ENCODE data around the gene SKI. TPM values are rescaled to one million over a fixed set of nuclear protein-coding genes. Genes with fewer than 3 reads are reported as not detected.

SKI gene
- total and polyA plus RNA-seq, 2 experiments from 2014 or later = 9.3 to 66.8 TPM

GRCh38 chr1:2355373-2356261 is 127.5 kb downstream of the SKI start (continued):
- TF ChIP-seq, protein P1, sequence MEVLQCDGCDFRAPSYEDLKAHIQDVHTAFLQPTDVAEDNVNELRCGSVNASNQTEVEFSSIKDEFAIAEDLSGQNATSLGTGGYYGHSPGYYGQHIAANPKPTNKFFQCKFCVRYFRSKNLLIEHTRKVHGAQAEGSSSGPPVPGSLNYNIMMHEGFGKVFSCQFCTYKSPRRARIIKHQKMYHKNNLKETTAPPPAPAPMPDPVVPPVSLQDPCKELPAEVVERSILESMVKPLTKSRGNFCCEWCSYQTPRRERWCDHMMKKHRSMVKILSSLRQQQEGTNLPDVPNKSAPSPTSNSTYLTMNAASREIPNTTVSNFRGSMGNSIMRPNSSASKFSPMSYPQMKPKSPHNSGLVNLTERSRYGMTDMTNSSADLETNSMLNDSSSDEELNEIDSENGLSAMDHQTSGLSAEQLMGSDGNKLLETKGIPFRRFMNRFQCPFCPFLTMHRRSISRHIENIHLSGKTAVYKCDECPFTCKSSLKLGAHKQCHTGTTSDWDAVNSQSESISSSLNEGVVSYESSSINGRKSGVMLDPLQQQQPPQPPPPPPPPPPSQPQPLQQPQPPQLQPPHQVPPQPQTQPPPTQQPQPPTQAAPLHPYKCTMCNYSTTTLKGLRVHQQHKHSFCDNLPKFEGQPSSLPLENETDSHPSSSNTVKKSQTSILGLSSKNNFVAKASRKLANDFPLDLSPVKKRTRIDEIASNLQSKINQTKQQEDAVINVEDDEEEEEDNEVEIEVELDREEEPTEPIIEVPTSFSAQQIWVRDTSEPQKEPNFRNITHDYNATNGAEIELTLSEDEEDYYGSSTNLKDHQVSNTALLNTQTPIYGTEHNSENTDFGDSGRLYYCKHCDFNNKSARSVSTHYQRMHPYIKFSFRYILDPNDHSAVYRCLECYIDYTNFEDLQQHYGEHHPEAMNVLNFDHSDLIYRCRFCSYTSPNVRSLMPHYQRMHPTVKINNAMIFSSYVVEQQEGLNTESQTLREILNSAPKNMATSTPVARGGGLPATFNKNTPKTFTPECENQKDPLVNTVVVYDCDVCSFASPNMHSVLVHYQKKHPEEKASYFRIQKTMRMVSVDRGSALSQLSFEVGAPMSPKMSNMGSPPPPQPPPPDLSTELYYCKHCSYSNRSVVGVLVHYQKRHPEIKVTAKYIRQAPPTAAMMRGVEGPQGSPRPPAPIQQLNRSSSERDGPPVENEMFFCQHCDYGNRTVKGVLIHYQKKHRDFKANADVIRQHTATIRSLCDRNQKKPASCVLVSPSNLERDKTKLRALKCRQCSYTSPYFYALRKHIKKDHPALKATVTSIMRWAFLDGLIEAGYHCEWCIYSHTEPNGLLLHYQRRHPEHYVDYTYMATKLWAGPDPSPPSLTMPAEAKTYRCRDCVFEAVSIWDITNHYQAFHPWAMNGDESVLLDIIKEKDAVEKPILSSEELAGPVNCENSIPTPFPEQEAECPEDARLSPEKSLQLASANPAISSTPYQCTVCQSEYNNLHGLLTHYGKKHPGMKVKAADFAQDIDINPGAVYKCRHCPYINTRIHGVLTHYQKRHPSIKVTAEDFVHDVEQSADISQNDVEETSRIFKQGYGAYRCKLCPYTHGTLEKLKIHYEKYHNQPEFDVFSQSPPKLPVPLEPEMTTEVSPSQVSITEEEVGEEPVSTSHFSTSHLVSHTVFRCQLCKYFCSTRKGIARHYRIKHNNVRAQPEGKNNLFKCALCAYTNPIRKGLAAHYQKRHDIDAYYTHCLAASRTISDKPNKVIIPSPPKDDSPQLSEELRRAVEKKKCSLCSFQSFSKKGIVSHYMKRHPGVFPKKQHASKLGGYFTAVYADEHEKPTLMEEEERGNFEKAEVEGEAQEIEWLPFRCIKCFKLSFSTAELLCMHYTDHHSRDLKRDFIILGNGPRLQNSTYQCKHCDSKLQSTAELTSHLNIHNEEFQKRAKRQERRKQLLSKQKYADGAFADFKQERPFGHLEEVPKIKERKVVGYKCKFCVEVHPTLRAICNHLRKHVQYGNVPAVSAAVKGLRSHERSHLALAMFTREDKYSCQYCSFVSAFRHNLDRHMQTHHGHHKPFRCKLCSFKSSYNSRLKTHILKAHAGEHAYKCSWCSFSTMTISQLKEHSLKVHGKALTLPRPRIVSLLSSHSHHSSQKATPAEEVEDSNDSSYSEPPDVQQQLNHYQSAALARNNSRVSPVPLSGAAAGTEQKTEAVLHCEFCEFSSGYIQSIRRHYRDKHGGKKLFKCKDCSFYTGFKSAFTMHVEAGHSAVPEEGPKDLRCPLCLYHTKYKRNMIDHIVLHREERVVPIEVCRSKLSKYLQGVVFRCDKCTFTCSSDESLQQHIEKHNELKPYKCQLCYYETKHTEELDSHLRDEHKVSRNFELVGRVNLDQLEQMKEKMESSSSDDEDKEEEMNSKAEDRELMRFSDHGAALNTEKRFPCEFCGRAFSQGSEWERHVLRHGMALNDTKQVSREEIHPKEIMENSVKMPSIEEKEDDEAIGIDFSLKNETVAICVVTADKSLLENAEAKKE (CRISPR knock-in tag; IDR thresholded peaks at IDR 0.05) = no peak
- no peak for TF ChIP-seq ZNF331 (CRISPR knock-in tag; IDR thresholded peaks at IDR 0.05; ENCODE audit: low read depth)
- no peak for TF ChIP-seq POLR2AphosphoS5 (IDR thresholded peaks at IDR 0.05; ENCODE audit: low read depth)
- no peak for TF ChIP-seq JUNB (IDR thresholded peaks at IDR 0.05; ENCODE audit: unreplicated experiment)
- no peak for TF ChIP-seq STAT1 (IDR thresholded peaks at IDR 0.05; ENCODE audit: unreplicated experiment)

GRCh38 chr1:2356401-2356800 is 128.3 kb downstream of the SKI start:
- no peaks in the 10 kb centered on the region for H3K9me2 ChIP-seq (ENCODE audit: insufficient read depth)
- TF ChIP-seq CREB1 (CRISPR knock-in tag; IDR thresholded peaks at IDR 0.05; ENCODE audit: low read depth) = no peak
- no peak for TF ChIP-seq JUNB (IDR thresholded peaks at IDR 0.05; ENCODE audit: unreplicated experiment)
- no peak for TF ChIP-seq CTCF (conservative IDR thresholded peaks at IDR 0.05; ENCODE audit: low read depth in 2 of 2)
- TF ChIP-seq ETS1 (IDR thresholded peaks at IDR 0.05) = no peak
- ATAC-seq (no peak), DNase-seq (ENCODE audit: low spot score) (no peak)
- Mint-ChIP-seq H3K9me3 (no peaks in the 10 kb centered on the region), H3K36me3 (ENCODE audit: low read depth) (no peaks in the 10 kb centered on the region; the same call in 2 of the 3 replicates), H3K4me3 (no peak overlapping the region), H3K4me1 (no peaks in the 10 kb centered on the region), H3K27me3 (ENCODE audit: insufficient read depth, low read depth, poor library complexity) (peaks cover 7% of the 10 kb centered on the region), H3K27ac (no peak overlapping the region)
- H3K79me2 ChIP-seq (replicated peaks; ENCODE audit: insufficient read depth) = no peaks in the 10 kb centered on the region
- H3K36me3 ChIP-seq (ENCODE audit: insufficient read depth) = no peaks in the 10 kb centered on the region
- no peak overlapping the region for H3K4me2 ChIP-seq
- no peak overlapping the region for H3K4me3 ChIP-seq
- no peak overlapping the region for H3K27ac ChIP-seq (ENCODE audit: low read depth)
- no peaks in the 10 kb centered on the region for H3K27me3 ChIP-seq (ENCODE audit: insufficient read depth)
- H3K4me1 ChIP-seq (ENCODE audit: insufficient read depth) = no peaks in the 10 kb centered on the region
- no peaks in the 10 kb centered on the region for H4K20me1 ChIP-seq (replicated peaks; ENCODE audit: insufficient read depth)
- H3F3A ChIP-seq (replicated peaks; ENCODE audit: low read depth) = no peaks in the 10 kb centered on the region
- no peak overlapping the region for H2AFZ ChIP-seq

Measured in GM23338 (cell line).